Osteoblast (primary cell): ENCODE measurements around the gene MACROD2. TPM values are rescaled to one million over a fixed set of nuclear protein-coding genes. Genes with fewer than 3 reads are reported as not detected.

Source experiments
- DNase-seq: peaks from one replicate; pipeline ENCODE4 v3.0.0; 2011; ENCODE audit warnings: low spot score, mixed read lengths; ENCODE audit not compliant: insufficient read length; ENCODE audit errors: missing footprints
- H2AFZ ChIP-seq: 2 replicates; pipeline ENCODE4 v1.6.0; 2011; ENCODE audit warnings: mild to moderate bottlenecking, low read length
- H3K27ac ChIP-seq: 2 replicates; pipeline ENCODE4 v1.5.1; 2011; ENCODE audit warnings: mild to moderate bottlenecking, low read depth, low read length, moderate library complexity
- H3K27me3 ChIP-seq: 2 replicates; pipeline ENCODE4 v1.6.0; 2012; ENCODE audit warnings: mild to moderate bottlenecking, control low read depth, inconsistent platforms, low read length, moderate library complexity; ENCODE audit not compliant: insufficient read depth
- H3K36me3 ChIP-seq: 2 replicates; pipeline ENCODE4 v1.5.1; 2011; ENCODE audit warnings: mild to moderate bottlenecking, low read length, control low read depth, moderate library complexity; ENCODE audit not compliant: insufficient read depth
- H3K4me1 ChIP-seq: 2 replicates; pipeline ENCODE4 v1.5.1; 2011; ENCODE audit warnings: mild to moderate bottlenecking, low read length, control low read depth, moderate library complexity; ENCODE audit not compliant: insufficient read depth
- H3K4me2 ChIP-seq: 2 replicates; pipeline ENCODE4 v1.6.0; 2011; ENCODE audit warnings: mild to moderate bottlenecking, low read length; ENCODE audit not compliant: insufficient read depth
- H3K4me3 ChIP-seq: fragments of 200-600 bp; sonication (generic); 3 replicates; pipeline ENCODE4 v1.5.1; 2012; ENCODE audit warnings: mild to moderate bottlenecking, low read length, inconsistent platforms; ENCODE audit not compliant: insufficient read depth
- H3K79me2 ChIP-seq: 2 replicates; pipeline ENCODE4 v1.6.0; 2012; ENCODE audit warnings: mild to moderate bottlenecking, low read length, control low read depth, inconsistent platforms; ENCODE audit not compliant: insufficient read depth
- H3K9me3 ChIP-seq: 2 replicates; pipeline ENCODE4 v1.5.1; 2011; ENCODE audit warnings: low read depth, low read length, control low read depth
- H4K20me1 ChIP-seq: 2 replicates; pipeline ENCODE4 v1.6.0; 2012; ENCODE audit warnings: mild to moderate bottlenecking, low read length, control low read depth; ENCODE audit not compliant: insufficient read depth
- total RNA-seq: library from RNA; depleted of rRNA; stranded (reverse); fragments of >200 nt; gene quantifications from 2 replicates; pipeline ENCODE4 v1.2.3, GENCODE V29; 2012
- TF ChIP-seq, protein P1 (sequence below): IDR thresholded peaks from 2 replicates; pipeline ENCODE4 v1.5.1; 2011; ENCODE audit warnings: mild to moderate bottlenecking, low read depth, low read length, moderate library complexity; ENCODE audit errors: extremely low read depth

MACROD2 gene
- total RNA-seq, 1 donor, result 4.0 TPM

GRCh38 chr20:15020845-15021244 lies 1025.5 kb downstream of the MACROD2 start:
- no peaks in the 10 kb centered on the region for H4K20me1 ChIP-seq
- no peak overlapping the region for H3K27ac ChIP-seq
- no peaks in the 10 kb centered on the region for H3K27me3 ChIP-seq
- no peak overlapping the region for H3K4me3 ChIP-seq
- TF ChIP-seq, protein P1, sequence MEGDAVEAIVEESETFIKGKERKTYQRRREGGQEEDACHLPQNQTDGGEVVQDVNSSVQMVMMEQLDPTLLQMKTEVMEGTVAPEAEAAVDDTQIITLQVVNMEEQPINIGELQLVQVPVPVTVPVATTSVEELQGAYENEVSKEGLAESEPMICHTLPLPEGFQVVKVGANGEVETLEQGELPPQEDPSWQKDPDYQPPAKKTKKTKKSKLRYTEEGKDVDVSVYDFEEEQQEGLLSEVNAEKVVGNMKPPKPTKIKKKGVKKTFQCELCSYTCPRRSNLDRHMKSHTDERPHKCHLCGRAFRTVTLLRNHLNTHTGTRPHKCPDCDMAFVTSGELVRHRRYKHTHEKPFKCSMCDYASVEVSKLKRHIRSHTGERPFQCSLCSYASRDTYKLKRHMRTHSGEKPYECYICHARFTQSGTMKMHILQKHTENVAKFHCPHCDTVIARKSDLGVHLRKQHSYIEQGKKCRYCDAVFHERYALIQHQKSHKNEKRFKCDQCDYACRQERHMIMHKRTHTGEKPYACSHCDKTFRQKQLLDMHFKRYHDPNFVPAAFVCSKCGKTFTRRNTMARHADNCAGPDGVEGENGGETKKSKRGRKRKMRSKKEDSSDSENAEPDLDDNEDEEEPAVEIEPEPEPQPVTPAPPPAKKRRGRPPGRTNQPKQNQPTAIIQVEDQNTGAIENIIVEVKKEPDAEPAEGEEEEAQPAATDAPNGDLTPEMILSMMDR, result no peak
- peaks cover 3% of the 10 kb centered on the region for H3K9me3 ChIP-seq
- no peak for DNase-seq
- H3K4me2 ChIP-seq, result no peak overlapping the region
- H3K4me1 ChIP-seq, result no peaks in the 10 kb centered on the region
- H3K79me2 ChIP-seq, result no peaks in the 10 kb centered on the region
- no peaks in the 10 kb centered on the region for H3K36me3 ChIP-seq
- no peak overlapping the region for H2AFZ ChIP-seq

DNA sequence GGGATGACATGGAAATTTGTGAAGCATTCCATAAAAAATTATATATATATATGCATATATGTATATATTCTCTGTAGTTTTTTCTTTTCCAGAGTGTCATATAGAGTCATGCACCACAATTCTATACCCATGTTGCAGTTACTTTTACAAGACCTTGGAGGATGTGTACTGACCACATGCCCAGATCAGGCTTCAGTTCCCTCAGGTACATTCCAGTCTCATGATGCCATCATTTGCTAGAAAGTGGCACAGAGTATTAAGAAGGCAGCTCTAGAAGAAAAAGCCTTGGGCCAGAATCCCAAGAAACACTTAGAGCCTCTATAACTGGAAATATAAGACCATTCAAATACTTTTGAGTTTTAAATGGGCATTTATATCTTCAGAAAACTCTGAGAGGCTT lies 1027.6 kb downstream of the MACROD2 start:
- Histone ChIP-seq H3K4me2 (no peak overlapping the region), H3K27ac (no peak overlapping the region), H3K9me3 (peaks cover 3% of the 10 kb centered on the region), H3K27me3 (no peaks in the 10 kb centered on the region), H3K36me3 (no peaks in the 10 kb centered on the region), H3K79me2 (no peaks in the 10 kb centered on the region), H3K4me3 (no peak overlapping the region), H3K4me1 (no peaks in the 10 kb centered on the region), H2AFZ (no peak overlapping the region), H4K20me1 (no peaks in the 10 kb centered on the region)
- TF ChIP-seq, protein P1, result no peak
- DNase-seq, result no peak

DNA sequence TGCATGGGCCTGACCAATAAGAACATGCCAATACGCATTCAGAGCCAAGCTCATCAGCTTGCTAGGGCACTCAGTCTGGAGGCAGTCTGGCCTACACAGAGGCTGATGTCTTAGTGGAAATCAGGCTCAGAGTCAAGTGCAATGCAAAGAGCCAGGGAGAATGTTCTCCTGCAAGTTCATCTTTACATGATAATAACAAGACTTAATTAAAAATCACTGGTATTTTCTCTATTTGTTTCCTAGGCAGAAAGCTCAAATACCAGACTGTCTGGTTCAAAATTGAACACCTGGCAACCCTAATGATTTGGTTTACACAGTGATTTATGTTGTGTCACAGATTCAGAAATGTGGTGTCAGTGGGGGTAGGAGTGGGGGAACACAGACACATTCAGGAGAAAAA lies 1031.4 kb downstream of the MACROD2 start:
- Histone ChIP-seq H3K4me1 (no peaks in the 10 kb centered on the region), H3K36me3 (no peaks in the 10 kb centered on the region), H3K79me2 (no peaks in the 10 kb centered on the region), H3K4me2 (no peak overlapping the region), H3K9me3 (peaks cover 3% of the 10 kb centered on the region), H3K4me3 (no peak overlapping the region), H3K27me3 (no peaks in the 10 kb centered on the region), H3K27ac (no peak overlapping the region), H4K20me1 (no peaks in the 10 kb centered on the region), H2AFZ (no peak overlapping the region)
- DNase-seq, result no peak
- TF ChIP-seq, protein P1, result no peak

GRCh38 chr20:15030826-15031225 lies 1035.5 kb downstream of the MACROD2 start:
- H3K4me2 ChIP-seq, result no peak overlapping the region
- DNase-seq, result peak; percentile 69
- no peak overlapping the region for H3K4me3 ChIP-seq
- no peaks in the 10 kb centered on the region for H3K36me3 ChIP-seq
- no peaks in the 10 kb centered on the region for H3K27me3 ChIP-seq
- H3K27ac ChIP-seq, result no peak overlapping the region
- no peaks in the 10 kb centered on the region for H3K4me1 ChIP-seq
- H2AFZ ChIP-seq, result no peak overlapping the region
- no peaks in the 10 kb centered on the region for H3K79me2 ChIP-seq
- no peaks in the 10 kb centered on the region for H4K20me1 ChIP-seq
- TF ChIP-seq, protein P1, result no peak
- no peaks in the 10 kb centered on the region for H3K9me3 ChIP-seq
